NCI-H345 treated with DMSO at 0.1 percent for 48 hours (cell line): ENCODE measurements around the gene LRRTM1.

Experiments
- DNase-seq: peaks from one replicate; lab custom pipeline; 2025; ENCODE audit not compliant: unreplicated experiment; lab: John Stamatoyannopoulos, UW

LRRTM1 gene

DNA sequence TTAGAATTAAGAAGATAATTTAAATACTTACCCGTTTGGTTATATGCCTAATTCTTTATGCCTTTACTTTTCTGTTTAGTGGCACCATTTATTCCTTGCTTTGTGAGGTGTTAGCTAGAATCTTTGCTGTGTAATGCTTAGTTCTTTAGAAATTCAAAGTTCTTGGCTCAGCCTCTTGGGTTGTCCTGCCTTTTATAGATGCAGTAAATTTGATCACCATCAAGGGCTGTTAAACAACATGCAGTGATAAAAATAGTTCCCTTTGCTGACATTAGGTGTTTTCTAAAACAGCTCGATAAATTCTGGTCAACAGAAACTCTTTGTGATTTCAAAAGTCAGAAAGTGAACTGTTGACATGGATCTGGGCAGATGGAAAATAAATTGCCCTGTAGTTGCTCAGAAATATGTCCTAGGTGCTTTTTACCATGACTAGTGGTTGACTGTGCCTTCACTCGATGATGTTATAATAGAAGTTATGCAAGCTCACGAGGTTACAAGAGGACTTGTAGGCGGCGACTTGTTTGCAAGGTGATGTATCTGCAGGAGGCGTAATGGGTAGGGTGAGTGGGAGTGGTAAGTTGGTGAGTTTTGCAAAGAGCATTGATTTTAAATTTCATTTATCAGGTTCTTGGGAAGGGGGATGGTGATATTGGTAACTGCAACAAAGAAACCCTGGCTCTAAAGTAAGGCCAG, 52.1 kb downstream of the LRRTM1 start:
- no peak for DNase-seq
